ENCODE data around the gene CCDC183. TPM values are rescaled to one million over a fixed set of nuclear protein-coding genes. Genes with fewer than 3 reads are reported as not detected.
"Not testable (repeated sequence)": the region's sequence is repeated elsewhere in the genome, so short reads cannot be mapped to it uniquely, and the experiment has no call there.

CCDC183 gene
- total RNA-seq, 1 experiment from 2014 or later = 1.1 TPM

- H2BK15ac ChIP-seq (ENCODE audit: low read depth, low read length) = no peak overlapping the region
Observed at GRCh38 chr9:136765041-136765440, 31.1 kb upstream of the CCDC183 start.

GRCh38 chr9:136765745-136766409 lies 30.3 kb upstream of the CCDC183 start:
- H3K27ac ChIP-seq (ENCODE audit: insufficient read length, low read depth, low read length); H3K9ac ChIP-seq (ENCODE audit: extremely low read depth, insufficient read length, low read length); H4K8ac ChIP-seq (replicated peaks; ENCODE audit: insufficient read length, low read depth, low read length); H4K20me1 ChIP-seq (ENCODE audit: control insufficient read depth, insufficient read depth, insufficient read length); H2AK5ac ChIP-seq (ENCODE audit: insufficient read length, low read length); H2BK20ac ChIP-seq (ENCODE audit: low read depth, low read length, poor library complexity, severe bottlenecking); H3K27me3 ChIP-seq (ENCODE audit: insufficient read depth, low read length); H4K5ac ChIP-seq (ENCODE audit: insufficient read length, low read depth, low read length); H3K23ac ChIP-seq (ENCODE audit: insufficient read length, low read depth, low read length); H3K18ac ChIP-seq (ENCODE audit: insufficient read length, low read depth, low read length); H2BK5ac ChIP-seq (ENCODE audit: insufficient read length, low read length); H3K56ac ChIP-seq (ENCODE audit: insufficient read length, low read depth, low read length); H3K9me3 ChIP-seq (ENCODE audit: control insufficient read depth, low read depth, low read length); H3K4me3 Mint-ChIP-seq; H3T11ph ChIP-seq (ENCODE audit: low read length); H3K79me2 ChIP-seq (ENCODE audit: insufficient read depth, low read length); H2AFZ ChIP-seq (ENCODE audit: low read length); H2BK12ac ChIP-seq (ENCODE audit: insufficient read length, low read depth, low read length); DNase-seq; H3K4me2 ChIP-seq (ENCODE audit: insufficient read depth, insufficient read length, low read length); H3K14ac ChIP-seq (ENCODE audit: insufficient read depth, low read length); H3K36me3 Mint-ChIP-seq (ENCODE audit: insufficient read depth in 1 of 3, low read depth in 3 of 3); H3K4ac ChIP-seq (ENCODE audit: low read depth, low read length); H4K91ac ChIP-seq (ENCODE audit: insufficient read length, low read depth, low read length); H3K79me1 ChIP-seq (ENCODE audit: insufficient read depth, low read depth, low read length, poor library complexity, severe bottlenecking); H3K23me2 ChIP-seq (ENCODE audit: insufficient read length, low read depth, low read length, poor library complexity, severe bottlenecking); H3K4me1 ChIP-seq (ENCODE audit: insufficient read depth, low read length); H3K9me3 Mint-ChIP-seq; H2BK15ac ChIP-seq (ENCODE audit: low read depth, low read length); H2BK120ac ChIP-seq (ENCODE audit: low read depth, low read length, poor library complexity, severe bottlenecking): not testable (repeated sequence)
- no CpG with 5 or more reads among the region's 14 CpGs for WGBS (ENCODE audit: extremely low coverage, insufficient read length, low lambda C conversion rate)
- peaks cover 22% of the 10 kb centered on the region for H3K27me3 Mint-ChIP-seq (ENCODE audit: low read depth)
- H3K27ac Mint-ChIP-seq = peak overlapping the region in 1 of 3 experiments; percentile 52; a peak in 1 of 7 replicates
- H3K4me1 Mint-ChIP-seq = peaks cover 14 to 22% of the 10 kb centered on the region in 2 experiments

More at GRCh38 chr9:136765041-136765440, 31.1 kb upstream of the CCDC183 start:
- Mint-ChIP-seq H3K27ac (no peak overlapping the region), H3K9me3 (peaks cover 0 to 5% of the 10 kb centered on the region in 2 experiments; a peak in 1 of 5 replicates), H3K4me3 (no peak overlapping the region), H3K36me3 (ENCODE audit: insufficient read depth in 1 of 3, low read depth in 3 of 3) (no peaks in the 10 kb centered on the region; a peak in 1 of 7 replicates), H3K27me3 (ENCODE audit: low read depth) (peaks cover 22% of the 10 kb centered on the region), H3K4me1 (peaks cover 16 to 26% of the 10 kb centered on the region in 2 experiments)
- Histone ChIP-seq H3K18ac (ENCODE audit: insufficient read length, low read depth, low read length) (no peak overlapping the region), H2AK5ac (ENCODE audit: insufficient read length, low read length) (no peak overlapping the region), H4K20me1 (ENCODE audit: control insufficient read depth, insufficient read depth, insufficient read length) (no peaks in the 10 kb centered on the region), H3K23me2 (ENCODE audit: insufficient read length, low read depth, low read length, poor library complexity, severe bottlenecking) (no peaks in the 10 kb centered on the region), H3K14ac (ENCODE audit: insufficient read depth, low read length) (no peak overlapping the region; the same call in 1 of the 2 replicates), H4K91ac (ENCODE audit: insufficient read length, low read depth, low read length) (no peak overlapping the region), H3K79me1 (ENCODE audit: insufficient read depth, low read depth, low read length, poor library complexity, severe bottlenecking) (no peaks in the 10 kb centered on the region), H3T11ph (ENCODE audit: low read length) (no peak overlapping the region), H3K4ac (ENCODE audit: low read depth, low read length) (no peak overlapping the region), H3K27ac (ENCODE audit: insufficient read length, low read depth, low read length) (no peak overlapping the region), H4K5ac (ENCODE audit: insufficient read length, low read depth, low read length) (no peak overlapping the region), H2BK120ac (ENCODE audit: low read depth, low read length, poor library complexity, severe bottlenecking) (no peak overlapping the region), H3K27me3 (ENCODE audit: insufficient read depth, low read length) (no peaks in the 10 kb centered on the region), H3K9ac (ENCODE audit: extremely low read depth, insufficient read length, low read length) (no peak overlapping the region), H3K79me2 (ENCODE audit: insufficient read depth, low read length) (no peaks in the 10 kb centered on the region), H3K9me3 (ENCODE audit: control insufficient read depth, low read depth, low read length) (no peaks in the 10 kb centered on the region), H3K56ac (ENCODE audit: insufficient read length, low read depth, low read length) (no peak overlapping the region), H3K4me1 (ENCODE audit: insufficient read depth, low read length) (no peaks in the 10 kb centered on the region), H2BK12ac (ENCODE audit: insufficient read length, low read depth, low read length) (no peak overlapping the region), H4K8ac (replicated peaks; ENCODE audit: insufficient read length, low read depth, low read length) (no peak overlapping the region), H3K23ac (ENCODE audit: insufficient read length, low read depth, low read length) (no peak overlapping the region), H3K4me2 (ENCODE audit: insufficient read depth, insufficient read length, low read length) (no peak overlapping the region), H2BK5ac (ENCODE audit: insufficient read length, low read length) (no peak overlapping the region), H2BK20ac (ENCODE audit: low read depth, low read length, poor library complexity, severe bottlenecking) (no peak overlapping the region), H2AFZ (ENCODE audit: low read length) (no peak overlapping the region)
- DNase-seq = peak; percentile 27
- WGBS (ENCODE audit: extremely low coverage, insufficient read length, low lambda C conversion rate) = no CpG with 5 or more reads among the region's 14 CpGs
- TF ChIP-seq CTCF (conservative IDR thresholded peaks at IDR 0.05) = no peak
